CD14-positive monocyte (primary cell): ENCODE measurements around the gene RAB17. TPM values are rescaled to one million over a fixed set of nuclear protein-coding genes. Genes with fewer than 3 reads are reported as not detected.

ENCODE experiments used
- DNase-seq, 3 donors: peaks; one replicate each; pipeline ENCODE4 v3.0.0-alpha.2; 2011 to 2022
- H2AFZ ChIP-seq: 2 replicates; pipeline ENCODE4 v1.6.0; 2012; ENCODE audit warnings: mild to moderate bottlenecking, low read depth, low read length, inconsistent platforms; ENCODE audit not compliant: insufficient read depth, poor library complexity, severe bottlenecking
- H3K27ac ChIP-seq, 2 donors: 1 replicate in 1 of 2; 2 replicates in 1 of 2; pipeline ENCODE4 v1.5.1; 2012 to 2013; ENCODE audit warnings: low read length in 2 of 2, control low read depth in 1 of 2, inconsistent platforms in 1 of 2, low read depth in 1 of 2, mild to moderate bottlenecking in 1 of 2
- H3K27me3 ChIP-seq, 2 donors: one replicate each; pipeline versions ENCODE4 v1.6.0 to v1.6.1; 2011 to 2013; ENCODE audit warnings: low read length in 2 of 2; ENCODE audit not compliant: control insufficient read depth in 2 of 2, insufficient read depth in 2 of 2
- H3K36me3 ChIP-seq, 2 donors: replicated peaks in 1 of 2; 1 replicate in 1 of 2; 2 replicates in 1 of 2; pipeline versions ENCODE4 v1.5.1 to v1.6.1; 2012 to 2013; ENCODE audit warnings: low read length in 2 of 2, control low read depth in 1 of 2, inconsistent platforms in 1 of 2, mild to moderate bottlenecking in 1 of 2; ENCODE audit not compliant: insufficient read depth in 2 of 2, control insufficient read depth in 1 of 2
- H3K4me1 ChIP-seq, 2 donors: 1 replicate in 1 of 2; 2 replicates in 1 of 2; pipeline versions ENCODE4 v1.5.1 to v1.6.1; 2012 to 2013; ENCODE audit warnings: low read length in 2 of 2, control low read depth in 1 of 2, inconsistent platforms in 1 of 2, mild to moderate bottlenecking in 1 of 2, moderate library complexity in 1 of 2; ENCODE audit not compliant: insufficient read depth in 2 of 2, control insufficient read depth in 1 of 2
- H3K4me2 ChIP-seq: replicated peaks from 2 replicates; pipeline ENCODE3; 2012; ENCODE audit warnings: low read length, moderate library complexity, mild to moderate bottlenecking; ENCODE audit not compliant: poor library complexity, severe bottlenecking; ENCODE audit errors: extremely low read depth
- H3K4me3 ChIP-seq, 3 experiments: fragments of 200-600 bp in 1 of 3; sonication (generic) in 1 of 3; replicated peaks in 1 of 3; 1 replicate in 2 of 3; 2 replicates in 1 of 3; pipeline ENCODE4 v1.5.1; 2011 to 2013; ENCODE audit warnings: low read length in 3 of 3, mild to moderate bottlenecking in 3 of 3, control low read depth in 2 of 3, low read depth in 2 of 3, inconsistent platforms in 1 of 3, moderate library complexity in 1 of 3
- H3K79me2 ChIP-seq: 2 replicates; pipeline ENCODE4 v1.6.0; 2012; ENCODE audit warnings: mild to moderate bottlenecking, control low read depth, inconsistent platforms, low read length, moderate library complexity; ENCODE audit not compliant: insufficient read depth
- H3K9ac ChIP-seq: 2 replicates; pipeline ENCODE4 v1.6.0; 2017; ENCODE audit warnings: low read length, mild to moderate bottlenecking; ENCODE audit not compliant: insufficient read depth, poor library complexity, severe bottlenecking
- H3K9me3 ChIP-seq, 2 donors: replicated peaks in 1 of 2; 1 replicate in 1 of 2; 2 replicates in 1 of 2; pipeline versions ENCODE4 v1.5.1 to v1.6.1; 2012 to 2013; ENCODE audit warnings: low read length in 2 of 2, control low read depth in 1 of 2; ENCODE audit not compliant: control insufficient read depth in 1 of 2, insufficient read depth in 1 of 2
- H4K20me1 ChIP-seq: 2 replicates; pipeline ENCODE4 v1.6.0; 2012; ENCODE audit warnings: mild to moderate bottlenecking, low read length, control low read depth, moderate library complexity; ENCODE audit not compliant: insufficient read depth
- H3K27ac Mint-ChIP-seq, 7 donors: one replicate each; pipeline ENCODE4 v1.8.0; 2020; ENCODE audit warnings: mild to moderate bottlenecking in 7 of 7, mixed read lengths in 7 of 7, moderate library complexity in 6 of 7, inconsistent platforms in 2 of 7
- H3K27me3 Mint-ChIP-seq, 3 donors: one replicate each; pipeline ENCODE4 v1.8.0; 2021 to 2022; ENCODE audit warnings: low read depth in 3 of 3, mild to moderate bottlenecking in 3 of 3, mixed read lengths in 3 of 3, moderate library complexity in 3 of 3, inconsistent platforms in 1 of 3
- H3K36me3 Mint-ChIP-seq, 2 donors: one replicate each; pipeline ENCODE4 v1.8.0; 2020; ENCODE audit warnings: mixed read lengths in 2 of 2, inconsistent platforms in 1 of 2, mild to moderate bottlenecking in 1 of 2
- H3K4me1 Mint-ChIP-seq: one replicate; pipeline ENCODE4 v1.8.0; 2020; ENCODE audit warnings: mild to moderate bottlenecking, mixed read lengths
- H3K4me3 Mint-ChIP-seq, 2 donors: one replicate each; pipeline ENCODE4 v1.8.0; 2020; ENCODE audit warnings: mild to moderate bottlenecking in 2 of 2, mixed read lengths in 2 of 2, moderate library complexity in 1 of 2
- H3K9me3 Mint-ChIP-seq, 7 donors: one replicate each; pipeline ENCODE4 v1.8.0; 2020 to 2022; ENCODE audit warnings: mixed read lengths in 7 of 7, mild to moderate bottlenecking in 6 of 7, moderate library complexity in 6 of 7, inconsistent platforms in 2 of 7
- CTCF ChIP-seq: fragments of 200-600 bp; IDR thresholded peaks from one replicate; pipeline ENCODE4 v1.8.0; 2022; ENCODE audit warnings: antibody characterized with exemption, mild to moderate bottlenecking
- WGBS: methylation state at CpG from one replicate; pipeline ENCODE4 v1.1.5; 2013; ENCODE audit warnings: missing lambda C conversion rate; ENCODE audit not compliant: insufficient coverage; 5-methylcytosine and 5-hydroxymethylcytosine counted together
- intact Hi-C, 2 donors: fragments of 100-400 bp; cut with micrococcal nuclease; formaldehyde crosslinking; loops; one replicate each; pipeline versions ENCODE4 v1.15.0 to v1.15.1; 2023
- polyA plus RNA-seq, 3 donors: library from polyadenylated mRNA; depleted of rRNA in 1 of 3; unstranded in 2 of 3; stranded (reverse) in 1 of 3; fragments of 300-500 nt in 2 of 3; fragments of >200 nt in 1 of 3; fragmentation: Illumina TruSeq in 2 of 3; gene quantifications; 1 replicate in 2 of 3; 2 replicates in 1 of 3; pipeline ENCODE4 v1.2.3, GENCODE V29; 2012 to 2021

RAB17 gene
- polyA plus RNA-seq, 3 donors: 0.13 to 0.35 TPM; not detected in 1

DNA sequence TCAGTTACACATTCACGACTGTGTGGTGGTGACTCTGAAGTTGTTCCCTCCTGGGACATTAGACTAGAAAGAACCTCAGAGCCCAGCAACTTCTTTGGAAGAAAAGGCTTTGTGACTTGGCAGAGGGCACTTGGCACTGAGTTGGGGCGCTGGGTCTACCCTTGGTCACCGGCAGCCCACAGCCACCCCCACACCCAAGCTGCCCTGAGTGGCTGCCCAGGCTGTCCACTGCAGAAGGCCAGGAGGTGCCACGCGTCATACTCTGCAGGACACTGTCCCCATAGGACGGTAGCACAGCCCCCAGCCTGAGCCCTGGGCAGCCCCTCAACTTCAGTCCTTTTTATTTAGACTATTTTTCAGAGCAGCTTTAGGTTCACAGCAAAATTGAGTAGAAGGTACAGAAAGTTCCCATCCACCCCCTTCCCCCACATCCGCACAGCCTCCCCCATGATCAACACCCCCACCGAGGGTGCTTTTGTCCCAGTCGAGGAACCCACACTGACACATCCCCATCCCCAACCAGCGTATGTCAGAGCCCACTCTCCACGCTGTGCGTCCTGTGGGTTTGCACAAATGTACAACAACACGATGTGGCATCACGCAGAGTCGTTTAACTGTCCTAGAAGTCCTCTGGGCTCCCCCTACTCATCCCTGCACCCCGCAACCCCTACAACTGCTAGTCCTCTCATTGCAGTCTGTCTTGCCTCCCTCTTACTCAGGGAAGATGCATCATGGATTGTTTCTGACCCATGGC is 23.1 kb downstream of the RAB17 start:
- Histone ChIP-seq H3K4me1 (no peaks in the 10 kb centered on the region), H3K9me3 (no peaks in the 10 kb centered on the region), H3K9ac (no peak overlapping the region), H3K79me2 (no peaks in the 10 kb centered on the region), H3K27me3 (no peaks in the 10 kb centered on the region), H3K27ac (no peak overlapping the region), H3K4me3 (no peak overlapping the region), H3K36me3 (no peaks in the 10 kb centered on the region), H2AFZ (no peak overlapping the region), H3K4me2 (no peak overlapping the region), H4K20me1 (no peaks in the 10 kb centered on the region)
- Mint-ChIP-seq H3K27me3 (peaks cover 3 to 6% (median 4%) of the 10 kb centered on the region in 3 donors), H3K27ac (no peak overlapping the region), H3K4me3 (no peak overlapping the region), H3K4me1 (peaks cover 6% of the 10 kb centered on the region), H3K9me3 (peaks cover 0 to 4% (median 0%) of the 10 kb centered on the region in 7 donors), H3K36me3 (no peaks in the 10 kb centered on the region)
- intact Hi-C loops: no loop called here
- no peak for TF ChIP-seq CTCF
- 85% methylated on average over 13 of the region's 16 CpGs for WGBS
- no peak for DNase-seq

- no peak for DNase-seq
- Histone ChIP-seq H3K4me3 (no peak within 1 kb of the TSS), H3K9ac (no peak within 1 kb of the TSS), H3K27me3 (no peaks in the 10 kb centered on the region), H3K4me2 (no peak within 1 kb of the TSS), H3K27ac (no peak within 1 kb of the TSS), H4K20me1 (no peaks in the 10 kb centered on the region), H3K79me2 (no peaks in the 10 kb centered on the region), H2AFZ (no peak within 1 kb of the TSS), H3K36me3 (no peaks in the 10 kb centered on the region), H3K9me3 (no peaks in the 10 kb centered on the region), H3K4me1 (no peaks in the 10 kb centered on the region)
- TF ChIP-seq CTCF: no peak
- Mint-ChIP-seq H3K4me3 (no peak within 1 kb of the TSS), H3K9me3 (peaks cover 0 to 4% (median 0%) of the 10 kb centered on the region in 7 donors), H3K36me3 (no peaks in the 10 kb centered on the region), H3K4me1 (peaks cover under 1% of the 10 kb centered on the region), H3K27me3 (peaks cover 2 to 6% (median 5%) of the 10 kb centered on the region in 3 donors), H3K27ac (no peak within 1 kb of the TSS)
- WGBS: 81% methylated on average over 28 of the region's 32 CpGs
- intact Hi-C loops: no loop called here
Observed at GRCh38 chr2:237566401-237567235, 23.9 kb downstream of the RAB17 start, which contains the start of gene PRLH. TSS of gene PRLH (plus strand) at chr2:237566574. CDS start at chr2:237566574, 0 bp downstream.
